GM12872 (cell line): ENCODE measurements around the gene QSOX2.

Experiments used
- TF ChIP-seq, protein P1 (sequence below): IDR thresholded peaks from 3 replicates; pipeline ENCODE4 v1.5.1; 2011; ENCODE audit warnings: low read depth, mild to moderate bottlenecking, low read length, moderate library complexity; ENCODE audit not compliant: insufficient read depth

The QSOX2 gene

DNA sequence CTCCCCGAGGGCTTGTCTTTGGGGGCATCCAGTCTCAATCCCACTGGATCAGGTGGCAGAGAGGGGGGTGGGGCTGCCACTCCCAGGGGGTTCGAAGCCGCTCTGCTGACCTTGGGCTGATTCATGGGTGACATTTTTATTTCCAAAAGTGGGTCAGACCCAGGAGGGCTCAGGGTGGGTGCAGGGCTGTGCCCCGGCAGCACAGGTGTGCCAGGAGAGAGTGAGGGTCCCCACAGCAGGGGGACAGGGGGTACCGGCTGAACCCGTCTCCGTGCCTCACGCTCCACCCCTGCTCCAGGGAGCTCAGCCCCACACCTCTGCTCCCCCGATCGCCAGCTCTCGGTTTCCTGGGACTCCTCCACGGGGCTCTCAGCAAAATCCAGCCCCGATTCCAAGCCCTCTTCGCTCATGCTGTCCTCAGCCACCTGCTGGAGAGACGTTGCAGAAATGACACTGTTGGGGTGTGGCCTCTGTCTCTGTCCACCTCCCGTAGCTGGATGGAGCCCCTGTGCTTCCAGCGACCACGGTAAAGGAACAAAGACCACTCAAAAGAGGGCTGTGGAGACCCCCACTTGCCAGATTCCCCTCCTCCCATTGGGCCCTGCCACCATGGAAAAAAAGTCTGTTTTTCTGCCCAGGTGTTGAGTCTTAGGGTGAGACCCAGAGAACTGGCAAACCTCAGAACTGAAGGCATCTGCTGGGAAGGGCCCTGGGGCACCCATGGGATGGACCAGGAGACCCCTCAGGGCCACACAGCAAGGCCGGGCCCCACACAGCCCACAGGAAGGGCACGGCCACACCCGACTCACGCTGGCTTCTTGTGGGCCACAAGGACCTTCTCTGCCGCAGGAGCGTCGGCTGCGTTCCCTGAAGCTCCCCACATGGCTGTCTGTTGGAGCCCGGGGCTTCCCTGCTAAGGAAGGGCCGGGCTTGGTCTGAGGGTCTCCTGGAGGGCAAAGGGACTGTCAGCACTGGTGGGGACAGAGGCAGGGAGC, 10.6 kb upstream of the QSOX2 start:
- TF ChIP-seq, protein P1, sequence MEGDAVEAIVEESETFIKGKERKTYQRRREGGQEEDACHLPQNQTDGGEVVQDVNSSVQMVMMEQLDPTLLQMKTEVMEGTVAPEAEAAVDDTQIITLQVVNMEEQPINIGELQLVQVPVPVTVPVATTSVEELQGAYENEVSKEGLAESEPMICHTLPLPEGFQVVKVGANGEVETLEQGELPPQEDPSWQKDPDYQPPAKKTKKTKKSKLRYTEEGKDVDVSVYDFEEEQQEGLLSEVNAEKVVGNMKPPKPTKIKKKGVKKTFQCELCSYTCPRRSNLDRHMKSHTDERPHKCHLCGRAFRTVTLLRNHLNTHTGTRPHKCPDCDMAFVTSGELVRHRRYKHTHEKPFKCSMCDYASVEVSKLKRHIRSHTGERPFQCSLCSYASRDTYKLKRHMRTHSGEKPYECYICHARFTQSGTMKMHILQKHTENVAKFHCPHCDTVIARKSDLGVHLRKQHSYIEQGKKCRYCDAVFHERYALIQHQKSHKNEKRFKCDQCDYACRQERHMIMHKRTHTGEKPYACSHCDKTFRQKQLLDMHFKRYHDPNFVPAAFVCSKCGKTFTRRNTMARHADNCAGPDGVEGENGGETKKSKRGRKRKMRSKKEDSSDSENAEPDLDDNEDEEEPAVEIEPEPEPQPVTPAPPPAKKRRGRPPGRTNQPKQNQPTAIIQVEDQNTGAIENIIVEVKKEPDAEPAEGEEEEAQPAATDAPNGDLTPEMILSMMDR, result 0 out of 3 replicates have a peak, but pooled peaks have one; percentile 7

DNA sequence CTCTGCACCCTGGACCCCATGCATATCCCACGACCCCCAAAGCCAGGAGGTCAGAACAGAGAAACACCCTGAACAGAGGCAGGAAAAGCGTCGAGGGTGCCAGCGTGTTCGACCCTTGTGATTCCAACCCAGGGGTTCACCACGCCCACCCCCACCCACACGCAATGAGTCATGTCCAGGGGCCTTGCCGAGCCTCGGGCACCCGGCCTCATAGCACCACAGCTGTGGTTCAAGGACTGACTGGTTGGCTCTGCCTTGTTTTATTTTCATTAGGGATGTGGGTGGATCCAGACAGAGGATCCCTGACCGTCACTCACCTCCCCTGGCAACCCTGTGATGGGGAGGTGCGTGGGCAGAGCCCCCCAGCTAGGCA, 9.5 kb upstream of the QSOX2 start:
- TF ChIP-seq, protein P1, result no peak

- TF ChIP-seq, protein P1, result no peak
Measured at GRCh38 chr9:136254381-136255165, 9.0 kb upstream of the QSOX2 start.

DNA sequence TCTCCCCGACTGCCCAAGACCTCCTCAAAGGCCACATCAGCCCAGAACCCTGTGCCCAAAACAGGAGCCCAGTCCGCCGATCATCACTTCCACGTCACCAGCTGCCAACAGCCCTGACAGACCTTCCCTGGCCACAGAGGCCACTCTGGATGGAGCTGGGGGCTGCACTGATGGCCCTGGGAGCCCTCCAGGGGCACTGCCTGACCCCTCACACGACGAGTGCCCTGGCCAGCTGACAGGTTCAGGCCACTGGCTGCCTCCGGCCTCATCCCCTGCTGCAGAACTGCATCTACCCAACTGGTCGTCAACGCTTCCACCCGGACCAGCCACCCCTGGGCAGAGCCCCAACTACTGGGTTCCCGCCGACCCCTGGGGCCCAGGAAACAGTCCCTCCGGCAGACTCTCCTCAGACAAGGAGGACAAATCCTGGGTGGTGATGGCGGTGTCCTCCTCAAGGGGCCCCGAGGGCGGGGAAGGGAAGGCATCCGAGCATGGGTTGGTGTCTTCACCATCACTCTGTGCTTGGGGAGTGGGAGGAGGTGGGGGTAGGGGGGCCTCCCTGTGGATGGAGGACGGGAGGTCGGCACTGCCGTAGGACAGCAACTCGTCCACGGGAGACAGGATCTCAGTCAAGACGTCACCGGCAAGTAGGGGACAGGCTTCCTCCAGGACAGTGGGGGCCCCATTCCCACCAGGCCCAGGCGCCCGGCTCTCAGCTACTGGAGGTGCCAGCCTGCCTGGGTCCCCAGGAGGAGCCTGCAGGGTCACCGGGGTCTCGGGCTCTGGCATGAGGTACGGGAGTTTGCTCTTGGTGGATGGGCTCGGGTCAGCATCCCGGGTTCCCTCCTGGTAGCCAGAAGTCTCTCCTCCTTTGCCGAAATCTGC, 7.9 kb upstream of the QSOX2 start:
- TF ChIP-seq, protein P1, result no peak

DNA sequence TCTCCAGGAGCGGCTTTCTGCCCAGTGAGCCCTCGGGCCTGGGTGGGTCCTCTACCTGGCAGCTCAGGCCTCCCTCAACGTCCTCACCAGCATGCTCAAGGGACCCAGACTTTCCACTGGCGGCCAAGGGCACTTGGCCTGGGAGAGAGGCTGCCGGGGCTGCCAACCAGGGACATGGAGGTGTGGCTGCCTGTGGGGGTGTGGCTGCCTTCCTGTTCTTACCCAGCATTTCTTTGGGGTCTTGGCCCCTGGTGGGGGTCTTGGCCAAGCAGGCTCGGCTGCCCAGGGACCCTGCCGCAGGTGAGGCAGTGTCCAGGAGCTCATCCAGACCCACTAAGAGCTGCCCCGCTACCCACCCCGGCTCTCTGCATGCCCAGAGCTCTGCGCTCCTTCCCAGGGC, 7.2 kb upstream of the QSOX2 start:
- TF ChIP-seq, protein P1, result no peak

DNA sequence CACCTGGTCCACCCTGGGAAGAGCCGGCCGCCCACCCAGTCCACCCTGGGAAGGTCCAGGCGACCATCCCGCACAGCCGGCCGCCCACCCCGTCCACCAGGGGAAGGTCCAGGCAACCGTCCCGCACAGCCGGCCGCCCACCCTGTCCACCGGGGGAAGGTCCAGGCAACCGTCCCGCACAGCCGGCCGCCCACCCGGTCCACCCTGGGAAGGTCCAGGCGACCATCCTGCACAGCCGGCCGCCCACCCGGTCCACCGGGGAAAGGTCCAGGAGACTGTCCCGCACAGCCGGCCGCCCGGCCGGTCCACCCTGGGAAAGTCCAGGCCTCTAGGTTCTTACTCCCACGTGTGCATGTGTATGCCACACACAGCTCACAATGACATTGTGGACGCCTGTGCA, 6.7 kb upstream of the QSOX2 start:
- TF ChIP-seq, protein P1, result no peak
